GM12878 (cell line): ENCODE measurements around the gene ZNF688. TPM values are rescaled to one million over a fixed set of nuclear protein-coding genes. Genes with fewer than 3 reads are reported as not detected.

Source experiments
- ATAC-seq: fragments of 200-7000 bp; cut with Tn5 transposase; 3 replicates; pipeline ENCODE4 v1.9.1; 2020; ENCODE audit warnings: mild to moderate bottlenecking, moderate library complexity
- BruUV-seq: library from RNA; stranded (reverse); fragments of 400-500 nt; replicated peaks from 2 replicates; lab custom pipeline; 2021; lab: Mats Ljungman, UMichigan
- CTCF ChIA-PET: fragments of 300-600 bp; sonication (Branson Sonifier 250); formaldehyde crosslinking; extraction: SDS; loops from one replicate; lab custom pipeline; 2021; ENCODE audit warnings: inconsistent platforms; lab: Yijun Ruan, JAX
- POLR2A ChIA-PET: fragments of 350-600 bp; formaldehyde crosslinking; extraction: SDS; loops from one replicate; lab custom pipeline; 2021; ENCODE audit warnings: inconsistent platforms; lab: Charles Lee
- RAD21 ChIA-PET: fragments of 300-600 bp; sonication (Branson Sonifier 250); formaldehyde crosslinking; loops from one replicate; lab custom pipeline; 2023; ENCODE audit warnings: antibody characterized with exemption; ENCODE audit not compliant: unreplicated experiment; lab: Charles Lee
- SMC1A ChIA-PET: fragments of 300-600 bp; sonication (Branson Sonifier 250); formaldehyde crosslinking; loops from one replicate; lab custom pipeline; 2023; ENCODE audit not compliant: unreplicated experiment, uncharacterized antibody; lab: Charles Lee
- DNase-seq: peaks from one replicate; pipeline ENCODE4 v3.0.0-alpha.2; 2011; ENCODE audit warnings: low read depth, low spot score
- FAIRE-seq: peaks from 3 replicates; lab custom pipeline; 2011; peaks lifted over from hg19 to GRCh38; lab: Jason Lieb, UNC
- H2AFZ ChIP-seq: 2 replicates; pipeline ENCODE4 v1.6.0; 2011; ENCODE audit warnings: low read depth, low read length, control low read depth; ENCODE audit not compliant: control insufficient read depth
- H3K27ac ChIP-seq: 2 replicates; pipeline ENCODE4 v1.5.1; 2011; ENCODE audit warnings: control low read depth; ENCODE audit not compliant: control insufficient read depth, insufficient read depth
- H3K27me3 ChIP-seq, 2 experiments: replicated peaks in 1 of 2; 2 replicates each; pipeline versions ENCODE4 v1.6.0 to v1.6.1; 2011; ENCODE audit warnings: low read length in 1 of 2; ENCODE audit not compliant: control insufficient read depth in 2 of 2, insufficient read depth in 2 of 2
- H3K36me3 ChIP-seq, 2 experiments: 2 replicates each; pipeline ENCODE4 v1.5.1; 2011; ENCODE audit warnings: low read length in 1 of 2; ENCODE audit not compliant: control insufficient read depth in 2 of 2, insufficient read depth in 2 of 2
- H3K4me1 ChIP-seq: 2 replicates; pipeline ENCODE4 v1.6.1; 2011; ENCODE audit warnings: mild to moderate bottlenecking, low read length, moderate library complexity, mixed read lengths; ENCODE audit not compliant: control insufficient read depth, insufficient read depth
- H3K4me2 ChIP-seq: 2 replicates; pipeline ENCODE4 v1.6.0; 2011; ENCODE audit warnings: control low read depth; ENCODE audit not compliant: control insufficient read depth, insufficient read depth
- H3K4me3 ChIP-seq: fragments of 200-600 bp; sonication (generic); 2 replicates; pipeline ENCODE4 v1.5.1; 2016
- H3K79me2 ChIP-seq: 2 replicates; pipeline ENCODE4 v1.6.0; 2011; ENCODE audit warnings: low read length; ENCODE audit not compliant: control insufficient read depth, insufficient read depth
- H3K9ac ChIP-seq: 2 replicates; pipeline ENCODE4 v1.8.0; 2011; ENCODE audit warnings: low read length, control low read depth, mixed read lengths; ENCODE audit not compliant: control insufficient read depth, insufficient read depth
- H3K9me3 ChIP-seq: replicated peaks from 3 replicates; pipeline ENCODE4 v1.5.1; 2011; ENCODE audit warnings: mild to moderate bottlenecking, low read length; ENCODE audit not compliant: control insufficient read depth, insufficient read depth
- H4K20me1 ChIP-seq: 2 replicates; pipeline ENCODE4 v1.6.0; 2011; ENCODE audit not compliant: control insufficient read depth, insufficient read depth
- CEBPB ChIP-seq, 2 experiments: fragments of 150-350 bp in 1 of 2; IDR thresholded peaks; 2 replicates each; pipeline ENCODE4 v1.6.1; 2012 to 2014; ENCODE audit warnings: low read depth in 2 of 2, low read length in 2 of 2, borderline replicate concordance in 1 of 2, inconsistent platforms in 1 of 2
- CREB1 ChIP-seq: IDR thresholded peaks from 2 replicates; pipeline ENCODE4 v1.6.1; 2012; ENCODE audit warnings: low read depth, mild to moderate bottlenecking, inconsistent platforms
- DPF2 ChIP-seq: fragments of 450-650 bp; IDR thresholded peaks from 2 replicates; pipeline ENCODE4 v1.6.1; 2017; ENCODE audit warnings: mild to moderate bottlenecking
- KAT2A ChIP-seq: conservative IDR thresholded peaks from 2 replicates; pipeline ENCODE4 v1.6.1; 2011; ENCODE audit warnings: low read depth, low read length; ENCODE audit not compliant: control insufficient read depth
- NR2C1 ChIP-seq: fragments of 450-650 bp; IDR thresholded peaks from 2 replicates; pipeline ENCODE4 v1.6.1; 2017; ENCODE audit warnings: antibody characterized with exemption, mild to moderate bottlenecking, moderate library complexity
- NR2F1 ChIP-seq: fragments of 450-650 bp; conservative IDR thresholded peaks from 2 replicates; pipeline ENCODE4 v1.6.1; 2017; ENCODE audit warnings: mild to moderate bottlenecking
- NRF1 ChIP-seq: conservative IDR thresholded peaks from 2 replicates; pipeline ENCODE4 v1.6.1; 2011; ENCODE audit warnings: mild to moderate bottlenecking, low read depth, low read length, improper control_type of control experiment
- RAD51 ChIP-seq: fragments of 450-650 bp; IDR thresholded peaks from 2 replicates; pipeline ENCODE4 v1.6.1; 2016; ENCODE audit warnings: moderate library complexity, mild to moderate bottlenecking, inconsistent platforms
- SPI1 ChIP-seq: IDR thresholded peaks from 2 replicates; pipeline ENCODE4 v1.6.1; 2011; ENCODE audit warnings: low read depth, mild to moderate bottlenecking, low read length, moderate library complexity, borderline replicate concordance; ENCODE audit not compliant: insufficient read depth
- SRF ChIP-seq, 2 experiments: IDR thresholded peaks; 2 replicates each; pipeline ENCODE4 v1.6.1; 2011; ENCODE audit warnings: low read depth in 2 of 2, low read length in 2 of 2, mild to moderate bottlenecking in 1 of 2, moderate library complexity in 1 of 2
- SUZ12 ChIP-seq: fragments of 200-600 bp; sonication (generic); IDR thresholded peaks from one replicate; pipeline ENCODE4 v1.6.1; 2018; ENCODE audit warnings: antibody characterized with exemption, mild to moderate bottlenecking; ENCODE audit not compliant: unreplicated experiment
- TCF12 ChIP-seq: IDR thresholded peaks from 2 replicates; pipeline ENCODE4 v1.6.1; 2011; ENCODE audit warnings: low read depth, mild to moderate bottlenecking, low read length
- ZBED1 ChIP-seq: IDR thresholded peaks from 2 replicates; pipeline ENCODE4 v1.6.1; 2016; ENCODE audit warnings: borderline replicate concordance
- WGBS: methylation state at CpG from one replicate; pipeline ENCODE4 v1.1.6; 2016; ENCODE audit warnings: low lambda C conversion rate; ENCODE audit not compliant: insufficient replicate concordance, insufficient coverage; ENCODE audit errors: missing lambda C conversion rate; 5-methylcytosine and 5-hydroxymethylcytosine counted together
- in situ Hi-C: fragments of 300-500 bp; cut with MboI; formaldehyde crosslinking; loops from 9 replicates; pipeline ENCODE4 v1.14.3; 2018; ENCODE audit warnings: mixed read lengths
- intact Hi-C: fragments of 100-400 bp; cut with micrococcal nuclease; formaldehyde crosslinking; loops from one replicate; pipeline ENCODE4 v1.14.2; 2022; ENCODE audit not compliant: unreplicated experiment
- polyA plus RNA-seq, 11 experiments: library from polyadenylated mRNA; depleted of rRNA in 4 of 11; unstranded in 6 of 11; stranded (reverse) in 5 of 11; fragments of >200 nt; fragmentation: Nextera tagmentation in 4 of 11; fragmentation: Illumina TruSeq in 1 of 11; extraction: Ambion mirVana in 4 of 11; extraction: Trizol in 1 of 11; gene quantifications; 1 replicate in 1 of 11; 2 replicates in 10 of 11; pipeline versions ENCODE4 v1.2.1 to v1.2.3, GENCODE V29; 2011 to 2016; ENCODE audit warnings: inconsistent platforms in 2 of 11, missing spikeins in 2 of 11, low read depth in 1 of 11
- total RNA-seq, 4 experiments: library from RNA; depleted of rRNA in 3 of 4; stranded (reverse); fragments of >200 nt in 3 of 4; fragmentation: Illumina TruSeq in 1 of 4; extraction: Trizol in 1 of 4; gene quantifications; 2 replicates each; pipeline versions ENCODE4 v1.2.1 to v1.2.3, GENCODE V29; 2013 to 2021

Gene ZNF688
- total and polyA plus RNA-seq, 10 of the 15 experiments (the other 5 are each of a cell fraction or from before 2014, with no cell fraction given), result 0.14 to 17.4 (median 10.6) TPM

DNA sequence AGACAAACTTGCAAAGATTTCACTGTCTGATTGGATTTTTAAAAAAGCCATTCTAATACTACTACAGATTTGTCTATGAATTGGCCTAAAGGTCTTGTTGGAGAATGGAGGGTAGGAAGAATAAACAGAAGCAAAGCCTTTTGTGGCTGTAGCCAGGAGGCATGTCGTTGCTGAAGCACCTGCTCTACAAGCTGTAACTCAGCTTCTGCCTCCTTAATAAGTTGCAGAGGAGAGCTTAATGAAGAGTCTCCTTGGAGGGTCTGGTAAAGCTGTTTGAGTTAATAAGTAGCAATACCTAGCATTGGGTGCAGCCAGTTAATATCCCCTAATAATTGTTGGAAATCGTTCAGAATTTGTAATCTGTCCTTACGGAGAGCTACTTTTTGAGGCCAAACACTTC, 48.7 kb upstream of the ZNF688 start:
- no peak for DNase-seq
- Histone ChIP-seq H3K4me3 (no peak overlapping the region), H2AFZ (no peak overlapping the region), H3K9me3 (no peaks in the 10 kb centered on the region; the same call in 2 of the 3 replicates), H3K79me2 (no peaks in the 10 kb centered on the region), H3K9ac (no peak overlapping the region), H3K27ac (no peak overlapping the region), H4K20me1 (no peaks in the 10 kb centered on the region), H3K4me2 (no peak overlapping the region), H3K4me1 (no peaks in the 10 kb centered on the region), H3K27me3 (no peaks in the 10 kb centered on the region), H3K36me3 (no peaks in the 10 kb centered on the region)
- BruUV-seq, result no TSS peak
- POLR2A ChIA-PET, result no interaction called here
- 37% methylated on average over 3 of the region's 3 CpGs for WGBS
- TF ChIP-seq DPF2, result no peak
- no peak for TF ChIP-seq SPI1
- no peak for TF ChIP-seq ZBED1
- TF ChIP-seq CREB1, result no peak
- no peak for TF ChIP-seq SRF (IDR thresholded peaks at IDR 0.05; ENCODE audit: low read depth in 2 of 2, low read length in 2 of 2)
- TF ChIP-seq KAT2A, result no peak
- TF ChIP-seq NR2C1, result no peak
- TF ChIP-seq NRF1, result no peak
- no peak for TF ChIP-seq TCF12
- no peak for TF ChIP-seq CEBPB (IDR thresholded peaks at IDR 0.05; ENCODE audit: borderline replicate concordance in 1 of 2, low read depth in 2 of 2, low read length in 2 of 2)
- no peak for TF ChIP-seq RAD51
- no peak for TF ChIP-seq NR2F1
- TF ChIP-seq SUZ12, result no peak
- ATAC-seq, result no peak
- RAD21 ChIA-PET, result interaction anchor here (1.0 to 2.3 kb wide), 4 partner anchors 30 to 528 kb away, joined by 3 to 10 read pairs (median 3); partner anchors contain the start of genes DCTPP1, PRR14 and TBX6
- no peak for FAIRE-seq
- intact Hi-C loops (no loop called here), in situ Hi-C loops (no loop called here)
- CTCF ChIA-PET, result interaction anchor here (1.0 to 5.7 kb wide), 8 partner anchors 8 to 211 kb away, joined by 3 to 24 read pairs (median 4); partner anchors contain the start of gene DCTPP1
- SMC1A ChIA-PET, result interaction anchor here (1.0 to 2.5 kb wide), 4 partner anchors 9 to 26 kb away, joined by 3 to 9 read pairs (median 4); partner anchors contain the start of gene ZNF689
